ENCODE results near the gene FOXJ3. TPM values are rescaled to one million over a fixed set of nuclear protein-coding genes. Genes with fewer than 3 reads are reported as not detected.

The FOXJ3 gene
- total and polyA plus RNA-seq, 2 of the 8 experiments (the other 6 are each of a cell fraction or from before 2014, with no cell fraction given) = 48.6 to 51.9 TPM

GRCh38 chr1:42177541-42177981, 157.5 kb downstream of the FOXJ3 start (continued):
- TF ChIP-seq CHD7 (IDR thresholded peaks at IDR 0.05; ENCODE audit: insufficient replicate concordance, low read length) = no peak

Data from H1 (cell line).